Measurements from ENCODE around the gene FBXL5. TPM values are rescaled to one million over a fixed set of nuclear protein-coding genes. Genes with fewer than 3 reads are reported as not detected.

FBXL5 gene
- total and polyA plus RNA-seq, 9 of the 15 experiments (the other 6 are each of a cell fraction or from before 2014, with no cell fraction given): 6.0 to 35.2 (median 22.1) TPM

DNA sequence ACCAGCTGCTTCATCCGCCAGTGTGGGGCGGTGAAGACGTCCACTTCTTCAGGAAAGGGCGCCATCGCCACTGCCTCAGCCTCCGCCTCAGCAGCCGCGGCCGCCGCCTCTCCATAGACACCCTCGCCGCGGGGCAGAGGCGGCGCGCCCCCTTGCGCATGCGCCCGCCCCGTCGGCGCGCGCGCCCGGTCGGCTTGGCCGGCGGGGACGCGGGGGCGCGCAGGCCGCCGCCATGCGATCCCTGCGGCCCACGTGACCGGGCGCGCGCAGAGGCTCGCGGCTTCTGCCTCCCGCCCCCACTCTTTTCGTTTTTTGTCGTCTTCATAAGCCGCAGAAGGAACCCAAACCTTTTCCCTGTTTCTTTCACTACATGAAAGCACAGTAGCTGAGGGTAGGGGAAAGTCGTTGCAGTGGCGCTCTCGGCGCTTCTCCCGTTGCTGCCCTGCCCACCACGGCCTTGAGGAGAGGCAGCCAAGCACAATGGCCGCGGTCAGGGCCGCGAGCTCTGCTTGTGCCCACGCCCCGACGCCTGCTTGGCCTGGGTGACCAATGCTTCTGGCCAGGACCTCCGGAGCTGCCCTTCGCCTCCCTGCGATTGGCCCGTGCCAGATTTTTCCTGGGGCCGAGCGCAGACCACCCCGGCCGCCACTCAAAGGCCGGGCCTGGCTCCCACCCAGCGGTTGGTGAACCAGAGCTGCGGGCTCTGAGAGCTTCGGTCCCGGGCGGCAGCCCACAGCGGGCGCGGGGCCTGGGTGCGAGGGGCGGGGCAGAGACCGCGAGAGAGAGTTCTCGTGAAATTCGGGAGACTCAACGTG lies at the start of gene FBXL5 (continued):
- TF ChIP-seq, protein P1, sequence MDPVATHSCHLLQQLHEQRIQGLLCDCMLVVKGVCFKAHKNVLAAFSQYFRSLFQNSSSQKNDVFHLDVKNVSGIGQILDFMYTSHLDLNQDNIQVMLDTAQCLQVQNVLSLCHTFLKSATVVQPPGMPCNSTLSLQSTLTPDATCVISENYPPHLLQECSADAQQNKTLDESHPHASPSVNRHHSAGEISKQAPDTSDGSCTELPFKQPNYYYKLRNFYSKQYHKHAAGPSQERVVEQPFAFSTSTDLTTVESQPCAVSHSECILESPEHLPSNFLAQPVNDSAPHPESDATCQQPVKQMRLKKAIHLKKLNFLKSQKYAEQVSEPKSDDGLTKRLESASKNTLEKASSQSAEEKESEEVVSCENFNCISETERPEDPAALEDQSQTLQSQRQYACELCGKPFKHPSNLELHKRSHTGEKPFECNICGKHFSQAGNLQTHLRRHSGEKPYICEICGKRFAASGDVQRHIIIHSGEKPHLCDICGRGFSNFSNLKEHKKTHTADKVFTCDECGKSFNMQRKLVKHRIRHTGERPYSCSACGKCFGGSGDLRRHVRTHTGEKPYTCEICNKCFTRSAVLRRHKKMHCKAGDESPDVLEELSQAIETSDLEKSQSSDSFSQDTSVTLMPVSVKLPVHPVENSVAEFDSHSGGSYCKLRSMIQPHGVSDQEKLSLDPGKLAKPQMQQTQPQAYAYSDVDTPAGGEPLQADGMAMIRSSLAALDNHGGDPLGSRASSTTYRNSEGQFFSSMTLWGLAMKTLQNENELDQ (CRISPR knock-in tag; IDR thresholded peaks at IDR 0.05; ENCODE audit: borderline replicate concordance): no peak
- TF ChIP-seq, protein P2, sequence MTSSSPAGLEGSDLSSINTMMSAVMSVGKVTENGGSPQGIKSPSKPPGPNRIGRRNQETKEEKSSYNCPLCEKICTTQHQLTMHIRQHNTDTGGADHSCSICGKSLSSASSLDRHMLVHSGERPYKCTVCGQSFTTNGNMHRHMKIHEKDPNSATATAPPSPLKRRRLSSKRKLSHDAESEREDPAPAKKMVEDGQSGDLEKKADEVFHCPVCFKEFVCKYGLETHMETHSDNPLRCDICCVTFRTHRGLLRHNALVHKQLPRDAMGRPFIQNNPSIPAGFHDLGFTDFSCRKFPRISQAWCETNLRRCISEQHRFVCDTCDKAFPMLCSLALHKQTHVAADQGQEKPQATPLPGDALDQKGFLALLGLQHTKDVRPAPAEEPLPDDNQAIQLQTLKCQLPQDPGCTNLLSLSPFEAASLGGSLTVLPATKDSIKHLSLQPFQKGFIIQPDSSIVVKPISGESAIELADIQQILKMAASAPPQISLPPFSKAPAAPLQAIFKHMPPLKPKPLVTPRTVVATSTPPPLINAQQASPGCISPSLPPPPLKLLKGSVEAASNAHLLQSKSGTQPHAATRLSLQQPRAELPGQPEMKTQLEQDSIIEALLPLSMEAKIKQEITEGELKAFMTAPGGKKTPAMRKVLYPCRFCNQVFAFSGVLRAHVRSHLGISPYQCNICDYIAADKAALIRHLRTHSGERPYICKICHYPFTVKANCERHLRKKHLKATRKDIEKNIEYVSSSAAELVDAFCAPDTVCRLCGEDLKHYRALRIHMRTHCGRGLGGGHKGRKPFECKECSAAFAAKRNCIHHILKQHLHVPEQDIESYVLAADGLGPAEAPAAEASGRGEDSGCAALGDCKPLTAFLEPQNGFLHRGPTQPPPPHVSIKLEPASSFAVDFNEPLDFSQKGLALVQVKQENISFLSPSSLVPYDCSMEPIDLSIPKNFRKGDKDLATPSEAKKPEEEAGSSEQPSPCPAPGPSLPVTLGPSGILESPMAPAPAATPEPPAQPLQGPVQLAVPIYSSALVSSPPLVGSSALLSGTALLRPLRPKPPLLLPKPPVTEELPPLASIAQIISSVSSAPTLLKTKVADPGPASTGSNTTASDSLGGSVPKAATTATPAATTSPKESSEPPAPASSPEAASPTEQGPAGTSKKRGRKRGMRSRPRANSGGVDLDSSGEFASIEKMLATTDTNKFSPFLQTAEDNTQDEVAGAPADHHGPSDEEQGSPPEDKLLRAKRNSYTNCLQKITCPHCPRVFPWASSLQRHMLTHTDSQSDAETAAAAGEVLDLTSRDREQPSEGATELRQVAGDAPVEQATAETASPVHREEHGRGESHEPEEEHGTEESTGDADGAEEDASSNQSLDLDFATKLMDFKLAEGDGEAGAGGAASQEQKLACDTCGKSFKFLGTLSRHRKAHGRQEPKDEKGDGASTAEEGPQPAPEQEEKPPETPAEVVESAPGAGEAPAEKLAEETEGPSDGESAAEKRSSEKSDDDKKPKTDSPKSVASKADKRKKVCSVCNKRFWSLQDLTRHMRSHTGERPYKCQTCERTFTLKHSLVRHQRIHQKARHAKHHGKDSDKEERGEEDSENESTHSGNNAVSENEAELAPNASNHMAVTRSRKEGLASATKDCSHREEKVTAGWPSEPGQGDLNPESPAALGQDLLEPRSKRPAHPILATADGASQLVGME (CRISPR knock-in tag; IDR thresholded peaks at IDR 0.05): 0 out of 2 replicates have a peak, but pooled peaks have one; percentile 50
- TF ChIP-seq, protein P3, sequence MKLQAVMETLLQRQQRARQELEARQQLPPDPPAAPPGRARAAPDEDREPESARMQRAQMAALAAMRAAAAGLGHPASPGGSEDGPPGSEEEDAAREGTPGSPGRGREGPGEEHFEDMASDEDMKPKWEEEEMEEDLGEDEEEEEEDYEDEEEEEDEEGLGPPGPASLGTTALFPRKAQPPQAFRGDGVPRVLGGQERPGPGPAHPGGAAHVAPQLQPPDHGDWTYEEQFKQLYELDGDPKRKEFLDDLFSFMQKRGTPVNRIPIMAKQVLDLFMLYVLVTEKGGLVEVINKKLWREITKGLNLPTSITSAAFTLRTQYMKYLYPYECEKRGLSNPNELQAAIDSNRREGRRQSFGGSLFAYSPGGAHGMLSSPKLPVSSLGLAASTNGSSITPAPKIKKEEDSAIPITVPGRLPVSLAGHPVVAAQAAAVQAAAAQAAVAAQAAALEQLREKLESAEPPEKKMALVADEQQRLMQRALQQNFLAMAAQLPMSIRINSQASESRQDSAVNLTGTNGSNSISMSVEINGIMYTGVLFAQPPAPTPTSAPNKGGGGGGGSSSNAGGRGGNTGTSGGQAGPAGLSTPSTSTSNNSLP (IDR thresholded peaks at IDR 0.05; ENCODE audit: borderline replicate concordance, low read depth, low read length): no peak
- TF ChIP-seq HNRNPL (IDR thresholded peaks at IDR 0.05; ENCODE audit: low read depth, low read length) (no peak), CBFA2T3 (IDR thresholded peaks at IDR 0.05) (no peak), MEIS2 (IDR thresholded peaks at IDR 0.05; ENCODE audit: partially characterized antibody) (peak; percentile 56), MAFK (IDR thresholded peaks at IDR 0.05; ENCODE audit: low read length) (no peak), ZNF696 (CRISPR knock-in tag; conservative IDR thresholded peaks at IDR 0.05) (no peak), GABPB2 (CRISPR knock-in tag; conservative IDR thresholded peaks at IDR 0.05) (no peak), BRCA1 (IDR thresholded peaks at IDR 0.05) (no peak), BRCA1 (CRISPR knock-in tag; IDR thresholded peaks at IDR 0.05) (no peak), ZBTB8A (IDR thresholded peaks at IDR 0.05; ENCODE audit: partially characterized antibody) (no peak), ILK (tag; IDR thresholded peaks at IDR 0.05; ENCODE audit: borderline replicate concordance, low read depth) (no peak), MAFF (IDR thresholded peaks at IDR 0.05; ENCODE audit: low read length) (no peak)
